Stimulated activated CD4-positive, alpha-beta T cell treated with anti-CD3 and anti-CD28 coated beads, Interleukin-4, amount 100 ng/mL, for 24 hours (primary cell): ENCODE results near the gene FES.
"Not testable (repeated sequence)": the region's sequence is repeated elsewhere in the genome, so short reads cannot be mapped to it uniquely, and the experiment has no call there.

Experiments used
- DNase-seq: peaks from one replicate; pipeline ENCODE4 v3.0.0-alpha.2; 2020

FES gene

DNA sequence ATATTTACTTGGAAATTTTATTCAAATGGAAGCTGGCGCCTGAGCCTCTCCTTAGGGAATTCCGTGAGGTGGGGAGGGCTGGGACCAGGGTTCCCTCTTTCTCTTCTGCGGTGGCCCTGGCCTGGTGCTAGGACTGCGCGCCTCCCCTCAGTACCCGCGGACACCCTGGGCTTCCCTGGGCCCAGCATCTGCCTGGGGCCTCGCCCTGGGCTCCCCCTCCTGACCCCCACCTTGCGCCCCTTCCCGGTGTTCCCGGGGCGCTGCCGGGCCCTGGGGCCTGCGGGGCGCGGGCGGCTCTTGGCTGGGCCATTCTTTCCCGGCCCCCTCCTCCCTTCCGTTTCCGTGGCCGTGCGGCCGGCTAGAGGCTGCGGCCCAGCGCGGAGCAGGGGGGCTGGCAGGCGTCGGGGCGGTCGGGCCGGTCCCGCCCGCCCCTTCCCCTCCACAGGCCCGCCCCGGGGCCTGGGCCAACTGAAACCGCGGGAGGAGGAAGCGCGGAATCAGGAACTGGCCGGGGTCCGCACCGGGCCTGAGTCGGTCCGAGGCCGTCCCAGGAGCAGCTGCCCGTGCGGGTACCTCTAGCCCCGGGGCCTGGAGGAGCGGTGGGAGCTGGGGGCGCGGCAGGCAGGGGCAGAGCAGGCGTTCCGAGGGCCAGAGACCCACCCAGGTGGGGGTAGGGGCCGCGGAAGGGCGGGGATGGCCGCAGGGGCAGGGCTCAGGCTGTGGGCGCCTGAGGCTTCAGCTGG is at the start of gene FES:
Gene FES, plus strand, starts transcription at position 529 of the 743 bp plus-strand sequence. CDS start 542 bp downstream, outside the sequence.
- no peak for DNase-seq

DNA sequence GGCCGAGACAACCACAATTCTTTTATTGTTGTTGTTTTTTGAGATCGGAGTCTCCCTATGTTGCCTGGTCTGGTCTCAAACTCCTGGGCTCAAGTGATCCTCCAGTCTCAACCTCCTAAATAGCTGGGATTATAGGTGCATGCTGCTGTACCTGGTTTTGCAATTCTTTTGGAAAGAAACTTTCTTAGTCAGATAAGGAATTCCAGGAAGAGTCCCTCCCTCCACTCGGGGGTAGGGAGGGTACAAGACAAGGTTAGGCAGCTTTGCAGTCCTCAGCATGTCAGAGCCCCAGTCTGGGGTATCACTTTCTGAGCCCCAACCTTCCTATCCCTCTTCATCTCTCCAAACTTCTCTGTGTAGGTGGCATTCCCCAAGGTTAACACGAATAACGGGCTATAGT is 49.7 kb upstream of the FES start:
- no peak for DNase-seq

DNA sequence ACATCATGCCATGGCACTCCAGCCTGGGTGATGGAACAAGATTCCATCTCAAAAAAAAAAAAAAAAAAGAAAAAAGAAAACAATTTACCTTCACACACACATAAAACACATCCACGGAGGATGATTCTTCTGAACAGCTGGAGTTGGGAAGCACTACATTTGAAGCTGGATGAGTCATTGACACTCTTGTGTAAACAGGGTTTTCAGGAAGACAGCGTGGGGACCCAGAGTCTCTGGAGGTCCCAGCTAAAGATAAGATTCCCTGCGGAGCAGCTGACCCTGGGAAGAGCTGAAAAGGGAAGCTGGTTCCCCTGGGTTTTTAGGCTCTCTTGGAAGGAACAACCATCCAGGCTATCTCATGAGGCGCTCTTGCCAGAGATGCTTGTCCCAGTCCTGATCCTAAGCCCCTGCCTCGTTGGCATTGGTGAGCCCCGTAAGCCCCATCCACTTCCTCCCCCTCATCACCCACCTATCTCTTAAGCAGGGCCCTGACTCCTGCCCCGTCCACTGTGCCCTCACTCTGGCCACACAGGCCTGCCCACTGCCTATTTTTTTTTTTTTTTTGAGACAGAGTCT is 47.9 kb upstream of the FES start:
- no peak for DNase-seq

DNA sequence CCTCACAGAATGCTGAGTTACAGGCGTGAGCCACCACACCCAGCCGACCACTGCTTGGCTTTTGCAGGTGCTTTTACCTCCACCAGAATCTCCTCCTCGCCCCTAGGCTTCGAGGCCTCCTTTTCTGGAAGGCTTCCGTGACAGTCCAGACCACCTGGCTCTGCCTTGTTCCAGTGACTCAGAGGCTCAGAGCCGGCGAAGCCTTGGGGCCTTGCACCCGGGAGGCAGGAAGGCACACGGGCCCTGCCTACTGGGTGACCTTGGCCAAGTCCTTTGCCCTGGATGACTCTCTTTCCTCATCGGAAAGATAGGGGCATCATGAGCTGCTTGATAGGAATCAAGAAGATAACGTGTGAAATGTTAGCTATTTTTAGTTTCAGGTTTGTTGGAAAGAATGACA is 47.2 kb upstream of the FES start:
- DNase-seq = peak; percentile 39

DNA sequence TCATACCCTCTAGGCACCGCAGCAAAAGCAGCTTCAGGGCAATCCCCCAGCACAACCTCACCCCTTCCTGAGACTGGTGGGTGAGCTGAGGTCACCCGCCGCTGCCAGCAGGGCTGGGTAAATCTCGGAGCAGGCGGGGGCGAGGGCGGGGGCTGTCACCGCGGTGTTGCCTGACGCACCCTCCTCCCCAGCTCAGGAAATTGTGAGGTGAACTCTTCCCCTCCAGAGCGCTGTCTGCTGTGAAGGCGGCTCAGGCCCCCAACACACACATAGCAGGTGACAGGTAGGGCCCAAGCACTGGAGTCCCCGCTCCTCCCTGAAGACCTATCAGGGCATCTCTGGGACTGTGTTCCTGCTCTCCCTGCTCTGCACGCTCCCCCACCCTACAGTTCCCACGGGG is 46.2 kb upstream of the FES start:
- DNase-seq = peak; percentile 86

DNA sequence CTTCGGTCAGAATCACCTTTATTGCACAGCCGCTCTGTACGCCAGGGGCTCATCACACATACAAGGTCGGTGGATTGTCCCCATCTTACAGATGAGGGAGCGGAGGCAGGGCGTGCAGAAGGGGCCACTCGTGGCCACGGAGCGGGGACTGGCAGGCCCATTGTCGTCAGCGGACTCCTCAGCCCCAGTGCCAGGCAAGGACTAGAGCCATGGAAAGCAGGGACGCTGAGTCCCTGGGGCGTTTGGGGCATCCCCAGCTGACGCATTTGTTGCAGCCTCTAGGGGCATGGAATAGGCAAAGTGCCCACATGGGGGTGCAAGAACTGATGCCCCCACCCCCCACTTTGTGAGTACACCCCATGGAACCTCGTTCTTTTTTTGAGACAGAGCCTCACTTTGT is 45.8 kb upstream of the FES start:
- DNase-seq = peak; percentile 22

DNA sequence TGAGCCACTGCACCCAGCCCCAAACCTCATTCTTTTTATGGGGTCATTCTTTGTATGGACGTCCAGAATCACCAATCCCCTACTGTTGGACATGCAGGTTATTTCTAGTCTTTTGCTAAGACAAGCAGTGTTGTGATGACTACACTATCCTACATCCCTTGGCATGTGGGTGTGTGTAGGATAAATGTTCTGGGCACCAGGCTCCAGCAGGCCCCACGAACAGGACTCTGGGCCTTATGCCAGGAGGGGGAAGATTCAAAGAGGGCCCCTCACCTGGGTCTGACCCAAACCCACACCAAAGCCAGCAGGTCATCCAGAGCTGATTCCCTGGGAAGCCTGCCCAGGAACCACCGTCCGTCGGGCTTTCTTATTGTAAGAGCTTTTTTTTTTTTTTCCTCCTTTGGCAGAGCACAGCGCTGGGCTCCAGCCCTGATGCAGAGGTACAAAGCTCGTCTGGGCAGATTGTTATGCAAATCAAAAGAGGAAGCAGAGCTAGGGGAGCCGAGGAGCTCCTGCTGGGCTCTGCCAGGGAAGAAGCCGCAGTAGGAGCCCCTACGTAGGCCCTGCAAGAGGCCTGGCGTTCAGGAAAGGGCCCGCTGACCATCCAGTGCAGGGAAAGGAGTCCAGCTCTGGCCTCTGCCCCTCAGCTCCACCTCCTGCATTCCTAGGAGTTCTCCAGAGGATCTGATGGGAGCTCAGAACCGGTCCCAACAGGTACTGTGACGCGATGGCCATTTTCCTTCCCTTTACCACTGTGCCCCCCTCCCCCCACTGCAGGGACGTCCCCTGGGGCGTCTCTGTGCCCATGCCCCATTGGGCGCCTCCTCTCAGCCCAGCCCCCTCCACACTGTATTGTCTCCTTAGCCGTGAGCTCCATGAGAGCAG is 44.9 kb upstream of the FES start:
- no peak for DNase-seq

DNA sequence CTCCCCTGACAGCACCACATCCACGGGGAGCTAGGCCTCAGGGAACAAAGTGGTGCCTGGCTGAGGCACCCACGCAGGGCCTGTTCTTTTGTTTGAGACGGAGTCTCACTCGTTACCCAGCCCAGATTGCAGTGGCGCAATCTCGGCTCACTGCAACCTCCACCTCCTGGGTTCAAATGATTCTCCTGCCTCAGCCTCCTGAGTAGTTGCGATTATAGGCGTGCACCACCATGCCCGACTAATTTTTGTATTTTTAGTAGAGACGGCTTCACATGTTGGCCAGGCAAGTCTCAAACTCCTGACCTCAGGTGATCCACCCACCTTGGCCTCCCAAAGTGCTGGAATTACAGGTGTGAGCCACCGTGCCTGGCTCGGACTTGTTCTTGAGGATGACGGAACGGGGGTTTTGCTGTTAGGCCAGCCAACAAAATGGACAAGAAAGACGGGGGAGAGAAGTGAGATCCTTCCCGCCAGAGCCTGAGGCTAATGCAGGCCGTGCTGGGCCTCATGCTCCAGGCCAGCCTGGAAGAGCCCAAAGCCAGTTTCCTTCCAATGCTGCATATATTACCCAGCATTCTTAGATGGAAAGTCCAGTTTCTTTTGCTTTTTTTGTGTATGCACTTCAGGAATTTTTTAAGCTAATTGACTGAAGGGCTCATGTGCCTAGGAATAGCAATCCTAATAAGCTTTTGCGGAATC is 44.0 kb upstream of the FES start:
- no peak for DNase-seq

DNA sequence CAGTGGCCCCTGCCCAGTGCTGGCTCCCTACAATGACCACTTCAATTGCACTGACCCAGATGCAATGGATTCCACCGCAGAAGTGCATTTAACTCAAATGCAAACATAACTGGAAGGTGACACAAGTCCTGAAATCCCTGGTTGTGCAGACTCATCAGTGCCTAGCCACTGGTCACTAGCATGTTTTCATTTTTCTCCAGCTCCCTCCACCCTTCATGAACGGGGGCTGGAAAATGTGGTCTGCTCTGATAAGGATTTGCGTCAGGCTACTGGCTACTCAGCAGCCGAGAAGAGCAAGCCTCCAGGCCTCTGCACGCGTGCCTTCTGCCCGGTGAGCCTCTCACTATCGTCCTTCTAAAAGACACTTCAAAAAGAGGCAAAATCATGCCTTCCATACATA is 43.4 kb upstream of the FES start:
- DNase-seq = no peak

DNA sequence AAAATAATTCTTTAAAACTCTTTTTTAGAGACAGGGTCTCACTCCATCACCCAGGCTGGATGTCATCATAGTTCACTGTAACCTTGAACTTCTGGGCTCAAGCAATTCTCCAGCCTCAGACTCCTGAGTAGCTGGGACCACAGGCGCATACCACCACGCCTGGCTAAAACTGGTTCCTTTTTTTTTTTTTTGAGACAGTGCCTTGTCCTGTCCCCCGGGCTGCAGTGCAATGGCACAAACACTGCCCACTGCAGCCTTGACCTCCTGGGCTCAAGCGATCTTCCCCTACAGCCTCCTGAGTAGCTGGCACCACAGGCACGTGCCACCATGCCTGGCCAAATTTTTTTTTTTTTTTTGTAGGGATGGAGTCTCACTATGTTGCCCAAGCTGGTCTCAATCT is 39.6 kb upstream of the FES start:
- DNase-seq = no peak

DNA sequence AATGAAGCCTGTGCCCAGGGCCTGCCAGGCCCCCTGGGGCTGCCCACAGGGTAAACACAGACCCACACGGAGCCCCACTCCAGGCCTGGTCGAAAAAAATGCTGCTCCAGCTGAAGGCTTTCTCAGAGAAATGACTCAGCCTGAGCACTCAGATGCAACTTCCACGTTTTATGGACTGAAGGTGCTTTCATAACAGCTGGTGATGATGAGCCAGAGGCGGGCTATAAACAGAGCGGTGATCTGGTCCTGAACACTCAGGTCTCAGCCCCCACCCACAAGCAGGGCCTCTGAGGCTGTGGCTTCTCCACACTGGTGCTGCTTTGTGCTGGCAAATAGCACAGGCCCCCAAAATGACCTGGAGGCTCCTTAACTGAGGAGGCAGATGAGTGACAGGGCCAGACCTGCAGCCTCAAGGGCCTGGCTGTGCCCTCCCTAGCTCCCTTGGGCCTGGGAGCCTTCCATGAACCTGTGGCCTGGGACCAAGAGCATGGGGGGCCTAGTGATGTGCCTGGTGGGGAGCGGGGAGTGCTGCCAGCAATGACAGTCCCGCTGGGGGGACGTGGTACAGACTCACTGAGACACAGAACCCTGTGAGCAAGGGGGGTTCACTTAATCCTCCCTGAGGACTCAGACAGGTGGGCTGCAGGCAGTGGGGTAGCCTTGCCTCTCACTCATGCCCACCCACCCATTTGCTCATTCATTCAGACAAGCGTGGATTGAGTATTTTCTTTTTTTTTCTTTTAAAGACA is 38.9 kb upstream of the FES start:
- peak; percentile 53 for DNase-seq

DNA sequence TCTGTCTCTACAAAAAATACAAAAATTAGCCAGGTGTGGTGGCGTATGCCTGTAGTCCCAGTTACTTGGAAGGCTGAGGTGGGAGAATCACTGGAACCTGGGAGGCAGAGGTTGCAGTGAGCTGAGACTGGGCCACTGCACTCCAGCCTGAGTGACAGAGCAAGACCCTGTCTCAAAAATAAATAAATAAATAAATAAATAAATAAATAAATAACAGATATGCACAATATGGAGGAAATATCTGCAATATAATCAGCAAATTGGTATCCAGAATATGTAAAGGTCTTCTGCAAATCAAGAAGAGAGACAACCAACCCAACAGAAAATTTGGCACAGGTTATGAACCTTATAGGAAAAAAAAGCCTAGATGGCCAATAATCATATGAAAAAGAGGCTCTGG is 34.9 kb upstream of the FES start:
- DNase-seq = not testable (repeated sequence)

DNA sequence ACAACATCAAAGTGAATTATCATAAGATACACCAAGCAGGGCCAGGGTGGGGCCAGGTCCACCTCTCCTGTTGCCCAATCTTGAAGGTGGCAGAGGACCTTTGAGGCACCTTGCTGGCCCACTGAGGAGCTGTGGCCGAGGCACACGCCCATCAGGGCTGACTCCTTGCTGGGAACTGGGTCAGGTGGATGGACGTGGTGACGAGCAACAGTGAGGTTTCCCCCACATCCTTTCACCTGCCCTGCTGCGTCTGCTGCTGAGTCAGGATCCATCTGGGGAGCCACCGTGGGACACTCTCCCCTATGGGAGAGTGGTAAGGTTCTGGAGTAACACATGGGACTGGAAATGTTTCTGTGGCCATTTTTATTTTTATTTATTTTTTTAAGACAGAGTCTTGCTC is 33.2 kb upstream of the FES start:
- DNase-seq = no peak

DNA sequence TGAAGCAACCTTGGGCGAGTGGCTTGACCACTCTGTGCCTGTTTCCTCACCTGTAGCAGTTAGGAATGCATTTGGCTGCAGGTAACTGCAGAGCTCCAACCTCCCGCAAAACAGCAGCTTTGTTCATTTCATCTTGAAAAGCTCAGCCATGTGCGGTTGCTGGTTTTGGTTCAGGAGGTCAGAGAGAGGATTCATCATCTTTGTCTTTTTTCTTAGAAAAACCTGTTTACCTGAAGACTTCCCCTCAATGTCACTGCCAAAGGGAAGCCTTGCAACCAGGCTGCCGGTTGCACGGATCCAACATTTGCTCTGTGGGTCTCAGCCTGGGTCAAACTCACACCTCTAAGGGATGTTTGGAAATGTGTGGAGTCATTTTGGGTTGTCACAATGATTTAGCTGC is 32.4 kb upstream of the FES start:
- no peak for DNase-seq

DNA sequence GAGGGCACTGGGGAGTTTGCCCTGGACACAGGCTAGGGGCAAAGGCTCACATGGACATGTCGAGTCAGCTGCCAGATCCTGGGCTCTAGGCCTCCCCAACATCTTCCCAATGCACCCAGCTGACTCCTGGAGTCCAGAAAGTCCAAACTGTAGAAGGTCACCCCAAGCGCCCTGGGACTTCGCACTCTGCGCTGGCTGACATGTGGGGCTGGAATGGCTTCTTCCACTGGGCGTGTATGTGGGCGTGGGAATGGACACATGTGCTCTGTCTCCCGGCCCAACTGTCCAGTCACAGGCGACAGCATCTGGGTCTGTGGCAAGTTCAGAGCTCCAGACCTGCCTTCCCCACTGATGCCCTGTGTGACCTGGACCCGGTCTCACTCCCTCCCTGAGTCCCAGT is 29.2 kb upstream of the FES start:
- no peak for DNase-seq

DNA sequence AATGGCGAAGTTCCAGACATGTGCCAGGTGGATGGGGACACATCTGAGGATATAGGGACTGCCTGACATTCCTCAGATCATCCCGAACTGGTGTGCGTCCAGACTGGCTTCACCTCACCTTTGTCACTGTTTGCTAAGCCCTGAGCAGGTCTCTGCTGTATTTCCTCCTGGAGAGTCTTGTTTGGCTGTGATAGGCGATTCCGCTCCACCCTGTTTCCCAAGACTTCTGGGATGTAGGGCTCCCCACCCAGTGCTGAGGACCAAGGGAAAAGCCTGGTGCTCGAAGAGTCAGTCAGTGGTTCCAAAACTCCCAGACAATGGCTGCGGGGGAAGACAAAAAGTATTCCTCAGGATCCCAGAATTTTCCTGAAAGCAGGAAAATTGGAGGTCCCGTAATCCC is 27.0 kb upstream of the FES start:
- DNase-seq = no peak

DNA sequence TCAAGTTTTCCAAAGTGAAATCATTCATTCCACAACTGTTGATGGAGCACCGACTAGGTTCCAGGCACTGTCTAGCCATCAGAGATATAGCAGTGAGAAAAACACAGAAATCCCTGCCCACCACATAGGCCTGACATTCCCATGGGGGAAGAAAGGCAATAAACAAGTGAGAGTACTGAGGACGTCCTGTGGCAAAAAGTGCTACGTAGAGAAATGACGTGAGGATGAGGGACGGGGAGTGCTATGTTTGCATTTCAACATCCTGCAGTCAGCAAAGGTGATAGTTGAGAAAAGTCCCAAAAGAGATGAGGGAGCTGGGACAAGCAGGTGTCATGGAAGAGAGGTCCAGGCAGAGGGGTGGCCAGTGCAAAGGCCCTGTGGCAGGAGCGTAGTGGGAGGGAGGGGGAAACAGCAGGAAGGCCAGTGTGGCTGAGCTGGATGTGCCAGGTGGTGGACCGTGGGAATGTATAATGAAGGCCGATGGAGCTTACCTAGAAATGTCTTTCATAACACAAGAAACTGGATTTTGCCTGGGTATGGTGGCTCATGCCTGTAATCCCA is 26.3 kb upstream of the FES start:
- no peak for DNase-seq

DNA sequence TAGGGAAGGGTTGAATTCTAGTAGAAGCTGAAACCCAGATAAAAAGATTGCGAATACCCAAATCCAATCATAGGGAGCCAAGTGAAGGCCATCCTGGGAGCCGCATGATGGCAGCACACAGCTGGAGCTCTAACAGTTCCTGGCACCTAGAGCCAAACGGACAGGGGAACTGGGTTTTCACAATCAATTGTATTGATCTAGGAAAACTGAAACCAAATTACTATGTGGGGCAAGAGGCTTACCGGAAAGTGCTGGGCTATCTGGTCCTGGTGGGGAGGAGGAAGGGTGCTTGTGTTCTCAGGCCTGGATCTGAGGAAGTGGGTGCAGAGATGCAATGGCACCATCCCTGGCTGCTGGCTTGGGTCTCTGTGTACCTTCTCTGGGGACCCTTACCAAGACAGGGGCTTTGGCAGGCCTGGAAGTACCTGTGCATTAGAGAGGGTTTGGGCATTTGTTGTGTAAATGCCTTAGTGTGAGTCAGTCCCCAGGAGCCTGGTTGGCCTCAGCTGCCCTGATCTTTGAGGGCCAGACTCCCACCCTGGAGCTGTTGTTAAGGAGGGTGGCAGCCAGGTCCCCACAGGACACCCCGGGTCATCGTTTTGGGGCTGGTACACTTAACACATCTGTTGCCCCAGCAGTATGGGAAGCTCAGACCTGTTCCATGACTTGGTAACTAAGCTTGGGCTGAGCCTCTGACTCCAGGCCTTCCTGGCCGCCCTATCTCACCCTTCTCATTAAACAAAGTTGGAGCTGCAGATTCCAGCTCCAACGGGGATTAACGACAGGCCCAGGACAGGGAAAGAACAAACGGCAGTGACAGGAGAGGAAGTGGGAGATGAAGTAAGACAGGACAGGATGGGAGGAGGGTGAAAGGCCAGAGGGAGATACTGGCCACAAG is 24.8 kb upstream of the FES start:
- no peak for DNase-seq

DNA sequence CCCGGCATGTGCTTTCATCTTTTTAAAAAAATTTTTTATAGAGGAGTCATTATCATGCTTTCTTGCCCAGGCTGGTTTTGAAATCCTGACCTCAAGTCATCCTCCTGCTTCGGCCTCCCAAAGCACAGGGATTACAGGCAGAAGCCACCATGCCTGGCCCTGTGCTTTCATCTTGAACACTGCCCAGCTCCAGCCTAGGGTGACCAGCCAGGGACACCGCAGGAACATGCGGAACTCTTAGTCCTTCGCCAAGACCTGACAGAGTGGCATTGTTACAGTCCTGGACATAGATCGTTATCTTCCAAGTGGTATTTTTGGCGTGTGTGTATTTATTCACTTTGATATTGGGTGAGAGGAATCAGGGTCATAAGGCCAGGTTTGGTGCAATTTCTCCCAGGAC is 23.9 kb upstream of the FES start:
- no peak for DNase-seq

DNA sequence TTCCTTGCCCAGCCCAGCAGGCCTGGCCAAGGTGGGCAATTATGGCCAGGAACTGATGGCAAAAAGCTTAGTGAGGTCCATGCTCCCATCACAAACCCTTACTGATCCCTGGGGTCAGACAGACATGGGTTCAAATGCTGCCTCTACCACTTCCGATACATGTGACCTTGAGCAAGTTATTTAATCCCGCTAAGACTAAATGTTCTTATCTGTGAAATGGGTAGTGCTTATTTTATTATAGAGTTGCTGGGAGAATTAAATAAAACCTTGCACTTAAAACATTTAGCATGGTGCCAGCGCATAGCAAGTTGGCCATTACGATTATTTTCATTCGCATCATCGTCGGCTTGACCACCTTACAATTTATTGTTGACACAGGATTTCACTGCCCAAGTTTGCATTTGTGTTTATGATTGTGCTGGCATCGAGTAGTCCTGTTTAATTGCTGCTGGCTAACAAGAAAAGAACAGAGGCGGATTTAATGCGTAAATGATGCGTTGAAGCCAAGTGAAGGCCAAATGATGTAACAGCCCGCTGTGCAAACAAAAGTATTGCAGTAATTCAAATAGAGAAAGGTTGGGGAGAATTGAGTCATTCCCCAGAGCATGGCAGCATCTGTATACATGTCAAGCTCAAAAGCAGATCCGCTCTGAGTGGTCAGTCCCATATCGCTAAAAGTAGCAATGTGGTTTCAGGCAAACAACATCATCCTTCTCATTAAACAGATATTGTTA is 23.2 kb upstream of the FES start:
- DNase-seq = no peak
